ENCODE results near the gene CFAP54. TPM values are rescaled to one million over a fixed set of nuclear protein-coding genes. Genes with fewer than 3 reads are reported as not detected.

The CFAP54 gene
- total and polyA plus RNA-seq, 12 donors = 0.08 to 1.00 (median 0.33) TPM; not detected in 2

DNA sequence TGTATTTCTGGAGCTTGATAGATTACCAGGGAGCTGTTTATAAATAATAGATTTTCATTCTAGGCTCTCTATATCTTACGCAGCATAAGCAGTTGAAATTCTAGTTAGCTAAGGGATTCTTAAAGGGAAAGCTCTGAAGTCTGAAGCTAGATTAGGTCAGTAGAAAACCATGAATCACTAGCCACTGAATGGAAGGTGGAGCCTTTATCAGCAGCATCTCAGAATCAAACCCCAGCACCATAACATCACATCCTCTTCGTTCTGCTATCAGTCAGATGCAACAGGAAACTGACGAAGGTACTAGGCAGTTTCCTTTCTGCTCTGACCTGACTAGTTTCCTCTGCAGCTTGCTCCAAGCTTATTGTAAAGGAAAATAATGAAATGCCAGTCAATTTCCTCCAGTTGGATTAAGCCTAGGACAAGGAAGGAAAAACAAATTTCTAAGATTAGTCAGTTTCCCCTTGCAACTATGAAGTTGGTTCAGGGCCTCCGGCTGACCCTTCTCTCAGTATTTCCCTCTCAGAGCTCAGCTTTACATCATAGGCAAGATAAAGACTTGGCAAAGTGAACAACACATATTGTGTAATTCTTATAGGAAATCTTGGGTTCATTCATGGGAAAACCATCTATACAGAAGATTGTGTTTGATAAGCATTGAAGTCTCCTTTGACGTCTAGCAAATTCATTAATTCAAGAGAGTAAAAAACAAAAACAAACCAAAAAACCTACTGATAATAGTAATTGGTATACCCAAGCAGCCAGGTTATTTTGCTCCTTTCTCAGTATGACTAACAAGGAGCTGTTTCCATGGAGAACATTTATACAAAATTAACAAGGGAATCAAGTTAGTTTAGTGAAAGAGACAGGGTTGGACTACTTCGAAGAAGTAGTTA is 43.4 kb upstream of the CFAP54 start:
- intact Hi-C loops (cut with DNase I) = no loop called here
- Histone ChIP-seq H3K4me1 (replicated peaks in 1 of 2) (no peaks in the 10 kb centered on the region), H3K36me3 (replicated peaks in 1 of 2) (no peaks in the 10 kb centered on the region), H3K4me3 (no peak overlapping the region), H3K9me3 (replicated peaks in 1 of 3) (no peaks in the 10 kb centered on the region), H3K27me3 (no peaks in the 10 kb centered on the region), H3K27ac (peak overlapping the region in 2 of 5 donors; percentile 35 to 52)
- DNase-seq = peak in 2 of 7 donors; percentile 19 to 53
- TF ChIP-seq POLR2A (IDR thresholded peaks at IDR 0.05) = no peak
- no peak for TF ChIP-seq CTCF (IDR thresholded peaks at IDR 0.05)
- WGBS, 4 donors = 57 to 58% (median 58%) methylated on average over 6 of the region's 6 CpGs

- DNase-seq = no peak
- H3K4me1 ChIP-seq (replicated peaks in 1 of 2) = no peaks in the 10 kb centered on the region
- H3K27ac ChIP-seq = no peak overlapping the region
- no peak overlapping the region for H3K4me3 ChIP-seq
- no peak for TF ChIP-seq POLR2A (IDR thresholded peaks at IDR 0.05)
- no peak for TF ChIP-seq CTCF (IDR thresholded peaks at IDR 0.05)
- no peaks in the 10 kb centered on the region for H3K9me3 ChIP-seq (replicated peaks in 1 of 3)
- no peaks in the 10 kb centered on the region for H3K36me3 ChIP-seq (replicated peaks in 1 of 2)
- 86 to 96% (median 91%) methylated on average over 3 of the region's 3 CpGs for WGBS, 4 donors
- intact Hi-C loops (cut with DNase I) = no loop called here
- no peaks in the 10 kb centered on the region for H3K27me3 ChIP-seq
Measured at GRCh38 chr12:96447256-96447655, 42.1 kb upstream of the CFAP54 start.

DNA sequence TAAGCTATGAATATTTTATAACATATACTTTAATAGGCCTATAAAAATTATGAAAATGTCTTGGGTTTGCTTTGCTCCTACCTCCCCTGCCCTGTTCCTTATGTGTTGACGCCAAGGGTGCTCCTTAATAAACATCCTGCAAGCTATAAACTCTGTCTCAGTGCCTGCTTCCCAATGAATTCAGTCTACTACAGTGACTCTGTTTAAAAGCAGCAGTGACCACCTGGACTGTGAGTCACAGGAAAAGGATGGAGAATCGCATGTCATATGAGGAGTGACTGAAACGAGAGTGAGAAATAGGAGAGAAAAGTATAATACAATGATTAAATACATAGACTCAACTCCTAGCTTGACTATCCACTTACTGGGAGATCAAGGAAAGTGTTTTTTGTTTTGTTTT is 41.1 kb upstream of the CFAP54 start:
- Histone ChIP-seq H3K4me3 (no peak overlapping the region), H3K36me3 (replicated peaks in 1 of 2) (no peaks in the 10 kb centered on the region), H3K4me1 (replicated peaks in 1 of 2) (no peaks in the 10 kb centered on the region), H3K27me3 (no peaks in the 10 kb centered on the region), H3K27ac (no peak overlapping the region), H3K9me3 (replicated peaks in 1 of 3) (no peaks in the 10 kb centered on the region)
- intact Hi-C loops (cut with DNase I) = no loop called here
- TF ChIP-seq CTCF (IDR thresholded peaks at IDR 0.05) (no peak), POLR2A (IDR thresholded peaks at IDR 0.05) (no peak)
- no peak for DNase-seq
- WGBS, 4 donors = 71 to 80% (median 74%) methylated on average over 3 of the region's 3 CpGs

- no peaks in the 10 kb centered on the region for H3K27me3 ChIP-seq
- no peak for TF ChIP-seq CTCF (IDR thresholded peaks at IDR 0.05)
- TF ChIP-seq POLR2A (IDR thresholded peaks at IDR 0.05) = no peak
- intact Hi-C loops (cut with DNase I) = no loop called here
- no peak overlapping the region for H3K27ac ChIP-seq
- H3K4me3 ChIP-seq = no peak overlapping the region
- H3K9me3 ChIP-seq (replicated peaks in 1 of 3) = no peaks in the 10 kb centered on the region
- no peaks in the 10 kb centered on the region for H3K36me3 ChIP-seq (replicated peaks in 1 of 2)
- no peak for DNase-seq
- 64 to 91% (median 75%) methylated on average over 3 of the region's 3 CpGs for WGBS, 4 donors
- H3K4me1 ChIP-seq (replicated peaks in 1 of 2) = no peaks in the 10 kb centered on the region
Measured at GRCh38 chr12:96452261-96452922, 37.0 kb upstream of the CFAP54 start.
